Measurements from ENCODE around the gene AZGP1.
"Not testable (repeated sequence)": the region's sequence is repeated elsewhere in the genome, so short reads cannot be mapped to it uniquely, and the experiment has no call there.

AZGP1 gene

DNA sequence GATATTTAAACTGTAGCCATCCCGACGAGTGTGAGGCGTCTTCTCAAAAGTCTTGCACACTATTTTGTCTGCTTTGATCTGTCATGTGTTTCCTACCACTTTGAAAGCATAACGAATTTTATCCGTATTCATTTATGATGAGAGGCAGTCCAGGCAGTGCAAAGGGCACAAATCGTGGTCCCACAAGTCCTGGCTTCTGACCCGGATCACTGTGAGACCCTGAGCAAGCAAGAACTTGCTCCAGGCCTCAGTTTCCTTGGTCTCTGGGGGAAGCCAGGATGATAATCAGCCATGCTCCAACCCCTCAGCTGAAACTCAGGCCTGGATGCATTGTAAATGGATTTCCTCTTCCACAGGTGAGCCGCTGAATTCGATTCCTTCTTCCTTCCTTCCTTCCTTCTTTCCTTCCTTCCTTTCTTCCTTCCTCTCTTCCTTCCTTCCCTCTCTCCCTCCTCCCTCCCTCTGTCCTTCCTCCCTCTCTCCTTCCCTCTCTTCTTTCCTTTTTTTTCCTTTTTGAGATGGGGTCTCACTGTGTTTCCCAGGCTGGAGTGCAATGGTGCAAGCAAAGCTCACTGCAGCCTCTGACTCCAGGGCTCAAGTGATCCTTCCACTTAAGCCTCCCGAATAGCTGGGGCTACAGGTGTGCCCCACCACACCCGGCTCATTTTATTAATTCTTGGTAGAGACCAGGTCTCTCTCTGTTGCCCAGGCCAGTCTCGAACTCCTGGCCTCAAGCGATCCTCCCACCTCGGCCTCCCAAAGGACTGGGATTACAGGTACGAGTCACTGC is 21.1 kb upstream of the AZGP1 start:
- DNase-seq: no peak

- DNase-seq: no peak
These were observed 19.0 kb upstream of the AZGP1 start for GRCh38 chr7:99994819-99995218.

DNA sequence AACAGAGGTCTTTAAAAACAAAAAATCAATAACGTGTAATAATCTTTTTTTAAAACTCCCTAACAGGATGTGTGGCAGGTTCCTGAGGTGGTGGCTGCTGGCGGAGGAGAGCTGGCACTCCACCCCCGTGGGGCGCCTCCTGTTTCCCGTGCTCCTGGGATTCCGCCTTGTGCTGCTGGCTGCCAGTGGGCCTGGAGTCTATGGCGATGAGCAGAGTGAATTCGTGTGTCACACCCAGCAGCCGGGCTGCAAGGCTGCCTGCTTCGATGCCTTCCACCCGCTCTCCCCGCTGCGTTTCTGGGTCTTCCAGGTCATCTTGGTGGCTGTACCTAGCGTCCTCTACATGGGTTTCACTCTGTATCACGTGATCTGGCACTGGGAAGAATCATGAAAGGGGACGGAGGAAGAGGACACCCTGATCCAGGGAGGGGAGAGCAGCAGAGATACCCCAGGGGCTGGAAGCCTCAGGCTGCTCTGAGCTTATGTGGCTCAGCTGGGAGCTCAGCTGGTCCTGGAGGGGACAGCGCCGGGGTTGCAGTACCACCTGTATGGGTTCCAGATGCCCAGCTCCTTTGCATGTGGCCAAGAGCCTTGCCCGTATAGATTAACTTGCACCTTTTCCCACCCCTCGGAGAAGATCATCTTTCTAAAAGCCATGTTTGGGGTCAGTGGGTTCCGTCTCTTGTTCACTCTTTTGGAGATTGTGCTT is 16.7 kb upstream of the AZGP1 start:
- DNase-seq: no peak

GRCh38 chr7:99991543-99991942 is 15.7 kb upstream of the AZGP1 start:
- not testable (repeated sequence) for DNase-seq

DNA sequence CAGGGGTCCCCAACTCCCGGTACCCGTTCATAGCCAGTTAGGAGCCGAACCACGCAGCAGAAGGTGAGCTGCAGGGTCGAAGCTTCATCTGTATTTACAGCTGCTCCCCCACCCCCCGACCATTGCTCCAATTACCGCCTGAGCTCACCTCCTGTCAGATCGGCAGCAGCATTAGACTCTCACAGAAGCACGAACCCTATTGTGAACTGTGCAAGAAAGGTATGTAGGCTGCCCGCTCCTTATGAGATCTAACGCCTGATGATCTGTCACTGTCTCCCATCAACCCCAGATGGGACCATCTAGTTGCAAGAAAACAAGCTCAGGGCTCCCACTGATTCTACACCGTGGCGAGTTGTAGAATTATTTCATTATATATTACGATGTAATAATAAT is 14.6 kb upstream of the AZGP1 start:
- no peak for DNase-seq

DNA sequence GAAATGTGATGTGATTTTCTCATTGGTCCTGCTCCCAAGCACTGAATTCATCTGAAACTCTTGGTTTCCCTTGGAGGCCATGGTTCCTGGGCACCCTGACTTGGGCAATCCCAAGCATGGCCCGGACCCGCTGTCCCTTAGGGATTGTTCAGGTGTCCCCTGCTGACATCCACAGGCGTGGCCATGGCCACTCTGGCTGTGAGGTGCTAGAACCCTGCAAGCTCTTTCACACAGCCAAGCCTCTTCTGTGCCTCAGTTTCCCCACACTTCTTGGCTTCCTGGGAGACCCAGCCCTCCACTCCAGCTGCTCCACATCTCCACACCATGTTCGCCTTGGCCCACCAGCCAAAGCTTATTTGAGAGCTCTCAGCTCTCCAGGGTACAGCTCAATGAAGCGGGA is 12.0 kb upstream of the AZGP1 start:
- no peak for DNase-seq

DNA sequence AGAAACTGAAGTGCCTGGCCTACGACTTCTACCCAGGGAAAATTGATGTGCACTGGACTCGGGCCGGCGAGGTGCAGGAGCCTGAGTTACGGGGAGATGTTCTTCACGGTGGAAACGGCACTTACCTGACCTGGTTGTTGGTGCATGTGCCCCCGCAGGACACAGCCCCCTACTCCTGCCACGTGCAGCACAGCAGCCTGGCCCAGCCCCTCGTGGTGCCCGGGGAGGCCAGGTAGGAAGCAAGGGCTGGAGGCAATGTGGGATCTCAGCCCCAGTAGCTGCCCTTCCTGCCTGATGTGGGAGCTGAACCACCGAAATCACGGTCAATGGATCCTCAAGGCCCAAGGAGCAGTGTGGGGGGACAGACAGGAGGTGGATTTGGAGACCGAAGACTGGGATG is 11.5 kb upstream of the AZGP1 start:
- not testable (repeated sequence) for DNase-seq

DNA sequence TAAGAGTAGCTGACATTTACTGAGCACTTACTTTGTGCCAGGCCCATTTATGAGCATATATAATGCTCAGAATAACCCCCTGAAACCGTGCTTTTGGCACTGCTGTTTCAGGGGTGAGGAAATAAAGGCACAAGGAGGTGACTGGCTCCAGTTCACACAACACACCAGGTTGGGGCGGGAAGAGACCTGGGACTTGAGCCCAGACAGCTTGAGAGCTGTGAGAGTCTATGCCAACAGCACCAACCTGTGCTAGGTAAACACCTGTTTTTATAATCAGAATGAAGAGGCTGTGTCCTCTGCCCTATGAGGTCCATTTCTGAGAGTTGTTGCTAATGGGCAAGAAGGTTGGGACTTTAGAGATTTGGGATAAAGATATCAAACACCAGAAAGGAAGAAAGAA is 8.8 kb upstream of the AZGP1 start:
- DNase-seq: no peak

DNA sequence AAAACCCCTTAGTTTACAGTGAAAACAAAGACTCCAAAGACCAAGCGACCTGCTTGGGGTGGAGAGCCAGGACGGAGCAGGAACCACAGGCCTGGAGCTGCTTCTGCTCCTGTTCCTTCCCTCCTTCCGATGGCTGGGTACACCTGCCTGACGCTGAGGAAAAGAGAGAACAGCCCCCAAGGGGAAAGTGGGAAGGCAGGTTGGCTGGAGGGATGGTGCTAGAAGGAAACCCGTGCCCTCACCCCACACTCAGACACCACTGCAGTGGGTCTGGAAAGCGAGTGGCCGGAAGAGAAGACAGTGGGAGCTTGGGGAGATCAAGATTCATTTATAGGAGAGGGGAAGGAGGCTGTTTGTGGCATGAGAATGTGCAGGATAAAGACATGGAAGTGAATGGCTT is 5.2 kb upstream of the AZGP1 start:
- not testable (repeated sequence) for DNase-seq

DNA sequence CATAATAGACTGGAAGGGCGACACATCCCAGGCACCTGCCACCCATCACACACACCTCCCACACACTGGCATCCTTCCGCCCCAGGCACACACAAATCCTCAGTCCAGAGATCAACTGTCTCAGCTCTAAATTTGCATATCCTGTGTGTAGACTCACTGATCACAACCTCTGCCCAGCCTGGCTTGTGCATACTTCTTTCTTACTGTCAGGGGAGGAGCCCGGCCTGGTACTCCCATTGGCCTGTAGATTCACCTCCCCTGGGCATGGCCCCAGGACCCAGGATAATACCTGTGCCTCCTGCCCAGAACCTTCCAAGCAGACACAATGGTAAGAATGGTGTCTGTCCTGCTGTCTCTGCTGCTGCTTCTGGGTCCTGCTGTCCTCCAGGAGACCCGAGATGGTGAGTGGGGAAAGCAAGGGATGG is 4.6 kb upstream of the AZGP1 start:
- not testable (repeated sequence) for DNase-seq

DNA sequence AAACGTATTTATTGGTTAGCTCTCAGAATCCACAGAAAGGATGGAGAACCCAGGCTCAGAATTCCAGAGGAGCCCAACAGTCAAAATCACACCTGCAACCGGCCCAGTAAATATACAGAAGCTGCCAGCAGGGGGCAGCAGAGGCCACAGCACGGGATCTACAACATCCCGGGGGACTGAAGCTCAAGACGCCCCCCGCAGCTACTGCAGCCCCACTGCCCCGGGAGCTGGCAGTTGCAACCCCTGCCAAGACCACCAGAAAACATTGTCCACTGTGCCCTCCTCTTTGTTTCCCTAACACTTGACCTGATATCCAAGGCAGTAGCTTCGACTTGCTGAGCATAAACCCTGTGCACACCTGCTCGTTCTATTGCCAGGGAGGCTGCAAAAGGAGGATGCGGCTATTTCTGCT is 4.0 kb upstream of the AZGP1 start:
- DNase-seq: peak; percentile 79

DNA sequence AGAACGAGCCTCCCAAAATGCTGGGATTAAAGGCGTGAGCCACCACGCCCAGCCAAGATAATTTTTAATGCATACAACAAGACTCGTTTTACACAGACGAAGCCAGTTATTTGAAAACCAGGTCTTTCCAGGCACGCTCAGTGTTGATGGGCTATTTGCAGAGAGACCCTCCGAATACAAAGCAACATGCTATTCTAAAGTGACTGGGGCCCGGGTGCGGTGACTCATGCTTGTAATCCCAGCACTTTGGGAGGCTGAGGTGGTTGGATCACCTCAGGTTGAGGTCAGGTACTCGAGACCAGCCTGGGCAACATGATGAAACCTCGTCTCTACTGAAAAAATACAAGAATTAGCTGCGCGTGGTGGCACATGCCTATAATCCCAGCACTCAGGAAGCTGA is 795 bp upstream of the AZGP1 start:
- DNase-seq: no peak

- no peak for DNase-seq
These were observed 1.1 kb downstream of the AZGP1 start for GRCh38 chr7:99974681-99975080.

DNA sequence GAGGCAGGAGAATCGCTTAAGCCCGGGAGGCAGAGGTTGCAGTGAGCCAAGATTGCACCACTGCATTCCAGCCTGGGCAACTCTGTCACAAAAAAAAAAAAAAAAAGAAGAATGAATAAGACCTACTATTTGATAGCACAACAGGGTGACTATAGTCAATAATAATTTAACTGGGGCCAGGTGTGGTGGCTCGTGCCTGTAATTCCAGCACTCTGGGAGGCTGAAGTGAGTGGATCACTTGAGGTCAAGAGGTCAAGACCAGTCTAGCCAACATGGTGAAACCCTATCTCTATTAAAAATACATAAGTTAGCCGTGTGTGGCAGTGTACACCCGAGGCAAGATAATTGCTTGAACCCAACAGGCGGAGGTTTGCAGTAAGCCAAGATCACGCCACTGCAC is 2.0 kb downstream of the AZGP1 start:
- DNase-seq: not testable (repeated sequence)

GRCh38 chr7:99971242-99971641 is 4.6 kb downstream of the AZGP1 start:
- no peak for DNase-seq

- not testable (repeated sequence) for DNase-seq
These were observed 6.0 kb downstream of the AZGP1 start for GRCh38 chr7:99969813-99970212.

GRCh38 chr7:99969298-99969697 is 6.5 kb downstream of the AZGP1 start:
- no peak for DNase-seq

DNA sequence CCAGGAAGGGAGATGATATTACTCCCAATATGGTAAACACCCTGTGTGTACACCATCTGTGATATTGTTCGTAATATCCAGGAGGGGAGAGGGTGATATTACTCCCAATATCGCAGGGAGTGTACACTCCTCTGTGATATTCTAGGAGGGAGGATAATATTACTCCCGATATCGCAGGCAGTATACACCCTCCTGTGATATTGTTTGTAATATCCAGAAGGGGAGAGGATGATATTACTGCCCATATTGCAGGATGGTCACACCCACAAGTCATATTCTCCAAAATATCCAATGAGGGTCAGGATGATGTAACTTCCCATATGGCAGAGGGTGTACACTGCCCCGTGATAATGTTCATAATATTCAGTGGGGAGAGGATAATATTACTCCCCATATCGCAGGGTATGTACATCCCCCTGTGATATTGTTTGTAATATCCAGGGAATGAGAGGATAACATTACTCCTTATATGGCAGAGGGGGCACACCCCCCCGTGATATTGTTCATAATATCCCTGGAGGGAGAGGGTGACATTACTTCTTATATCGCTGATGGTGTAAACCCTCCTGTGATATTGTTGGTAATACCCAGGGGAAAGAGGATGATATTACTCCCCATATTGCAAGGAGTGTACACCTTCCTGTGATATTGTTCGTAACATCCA is 17.1 kb downstream of the AZGP1 start:
- no peak for DNase-seq

DNA sequence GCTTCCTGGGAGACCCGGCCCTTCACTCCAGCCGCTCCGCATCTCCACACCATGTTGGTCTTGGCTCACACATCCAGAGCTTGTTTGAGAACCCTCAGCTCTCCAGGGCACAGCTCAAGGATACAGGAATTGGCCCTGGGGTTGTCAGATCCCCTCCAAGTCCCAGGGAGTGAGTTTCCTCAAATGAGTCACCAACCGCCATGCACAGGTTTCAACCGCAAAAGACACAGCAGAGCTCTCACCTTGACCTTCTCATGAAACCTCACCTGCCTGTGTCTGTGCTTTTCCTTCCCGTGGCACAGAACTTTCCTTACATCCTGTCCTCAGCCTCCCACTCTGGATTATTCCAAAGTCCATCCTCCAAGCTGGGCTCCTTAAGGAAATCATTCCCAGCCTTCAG is 20.6 kb downstream of the AZGP1 start:
- DNase-seq: no peak

DNA sequence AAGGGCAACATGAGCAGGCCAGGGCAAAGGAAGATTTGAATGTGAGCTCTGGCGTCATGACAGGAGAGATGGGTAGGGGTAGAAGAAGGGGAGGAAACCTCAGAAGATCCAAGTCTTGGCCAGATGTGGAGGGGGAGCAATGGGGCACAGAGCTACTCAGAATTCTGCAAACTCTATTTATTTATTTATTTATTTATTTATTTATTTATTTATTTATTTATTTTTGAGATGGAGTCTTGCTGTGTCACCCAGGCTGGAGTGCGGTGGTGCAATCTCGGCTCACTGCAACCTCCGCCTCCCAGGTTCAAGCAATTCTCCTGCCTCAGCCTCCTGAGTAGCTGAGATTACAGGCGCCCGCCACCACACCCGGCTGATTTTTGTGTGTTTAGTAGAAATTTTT is 21.2 kb downstream of the AZGP1 start:
- not testable (repeated sequence) for DNase-seq

DNA sequence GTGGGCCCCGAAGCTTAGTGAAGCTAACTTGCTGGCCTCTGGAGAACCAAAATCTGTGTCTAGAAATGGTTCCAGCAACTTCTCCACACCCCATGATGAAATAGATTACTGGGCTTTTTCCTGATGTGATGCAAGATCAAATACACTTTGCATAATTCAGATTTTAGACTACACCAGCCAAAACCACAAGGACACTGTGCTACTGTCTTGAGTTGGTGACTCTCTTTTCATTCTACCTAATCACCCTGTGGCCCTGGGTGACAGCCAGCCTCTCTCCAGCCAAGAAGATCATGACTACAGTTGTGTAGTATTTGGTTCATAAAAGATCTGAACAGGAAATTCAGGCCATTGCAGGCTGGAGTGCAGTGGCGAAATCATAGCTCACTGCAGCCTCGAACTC is 22.2 kb downstream of the AZGP1 start:
- DNase-seq: no peak

GRCh38 chr7:99952649-99953048 is 23.2 kb downstream of the AZGP1 start:
- not testable (repeated sequence) for DNase-seq

GRCh38 chr7:99950819-99951218 is 25.0 kb downstream of the AZGP1 start:
- DNase-seq: not testable (repeated sequence)

- no peak for DNase-seq
These were observed 26.1 kb downstream of the AZGP1 start for GRCh38 chr7:99949645-99950228.
